HFF-Myc (cell line): ENCODE data around the gene CLCN6.

ENCODE experiments used
- DNase-seq: peaks from one replicate; pipeline ENCODE4 v3.0.0-alpha.2; 2011; ENCODE audit warnings: low read depth; ENCODE audit errors: extremely low read depth
- H3K4me3 ChIP-seq: replicated peaks from 2 replicates; pipeline ENCODE4 v1.5.1; 2011; ENCODE audit warnings: low read depth, mild to moderate bottlenecking, control low read depth, low read length
- TF ChIP-seq, protein P1 (sequence below): IDR thresholded peaks from 2 replicates; pipeline ENCODE4 v1.5.1; 2012; ENCODE audit warnings: mild to moderate bottlenecking, low read depth, low read length, control low read depth; ENCODE audit errors: missing control alignments

The CLCN6 gene

DNA sequence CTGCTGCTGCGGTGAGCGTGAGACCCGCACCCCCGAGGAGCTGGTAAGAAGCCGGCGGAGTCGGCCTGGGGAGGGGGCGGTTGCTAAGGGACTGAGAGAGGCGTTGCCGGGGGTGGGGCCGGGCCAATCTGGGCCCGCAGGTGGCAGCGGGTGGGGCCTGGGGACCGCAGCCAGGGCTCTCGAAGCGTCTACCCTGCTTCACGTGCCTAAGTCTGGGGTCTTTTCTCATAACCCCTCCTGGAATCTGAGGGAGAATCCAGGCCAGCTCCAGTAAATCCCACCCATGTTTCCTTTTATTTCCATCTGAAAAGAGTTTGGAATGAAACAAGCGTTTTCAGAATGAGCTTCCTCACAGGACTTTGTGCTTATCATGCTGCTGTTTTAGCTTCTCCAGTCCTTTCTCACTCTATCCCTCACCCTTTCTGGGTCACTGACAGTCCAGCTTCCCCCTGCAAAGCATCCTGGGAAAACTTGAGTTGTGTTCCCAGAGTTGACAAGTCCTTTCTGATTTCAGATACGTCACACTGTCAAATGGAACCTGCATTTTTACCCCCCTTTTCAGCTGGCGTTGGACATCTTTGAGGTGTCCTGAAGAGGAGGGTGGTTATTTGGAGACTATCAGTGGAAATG, 431 bp downstream of the CLCN6 start:
- TF ChIP-seq, protein P1, sequence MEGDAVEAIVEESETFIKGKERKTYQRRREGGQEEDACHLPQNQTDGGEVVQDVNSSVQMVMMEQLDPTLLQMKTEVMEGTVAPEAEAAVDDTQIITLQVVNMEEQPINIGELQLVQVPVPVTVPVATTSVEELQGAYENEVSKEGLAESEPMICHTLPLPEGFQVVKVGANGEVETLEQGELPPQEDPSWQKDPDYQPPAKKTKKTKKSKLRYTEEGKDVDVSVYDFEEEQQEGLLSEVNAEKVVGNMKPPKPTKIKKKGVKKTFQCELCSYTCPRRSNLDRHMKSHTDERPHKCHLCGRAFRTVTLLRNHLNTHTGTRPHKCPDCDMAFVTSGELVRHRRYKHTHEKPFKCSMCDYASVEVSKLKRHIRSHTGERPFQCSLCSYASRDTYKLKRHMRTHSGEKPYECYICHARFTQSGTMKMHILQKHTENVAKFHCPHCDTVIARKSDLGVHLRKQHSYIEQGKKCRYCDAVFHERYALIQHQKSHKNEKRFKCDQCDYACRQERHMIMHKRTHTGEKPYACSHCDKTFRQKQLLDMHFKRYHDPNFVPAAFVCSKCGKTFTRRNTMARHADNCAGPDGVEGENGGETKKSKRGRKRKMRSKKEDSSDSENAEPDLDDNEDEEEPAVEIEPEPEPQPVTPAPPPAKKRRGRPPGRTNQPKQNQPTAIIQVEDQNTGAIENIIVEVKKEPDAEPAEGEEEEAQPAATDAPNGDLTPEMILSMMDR, result no peak
- DNase-seq, result no peak
- peak overlapping the region; percentile 84 for H3K4me3 ChIP-seq

DNA sequence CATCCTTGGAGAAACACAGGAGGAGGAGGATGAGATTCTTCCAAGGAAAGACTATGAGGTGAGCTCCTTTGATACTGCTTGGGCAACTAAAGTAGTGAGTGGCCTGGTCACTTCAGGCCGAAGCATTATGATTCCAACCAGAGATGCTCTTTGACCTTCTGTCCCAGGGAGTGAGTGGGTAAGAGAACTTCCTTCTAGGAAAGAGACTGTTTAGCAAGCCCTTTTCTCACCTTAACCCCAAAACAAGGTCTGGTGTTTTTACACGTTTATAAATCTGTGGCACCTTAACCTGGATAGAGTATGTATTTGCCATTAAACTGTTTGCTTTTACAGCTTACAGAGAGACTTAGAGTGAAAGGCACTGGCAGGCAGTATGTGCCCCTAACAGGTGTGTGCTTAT, 1.1 kb downstream of the CLCN6 start:
- no peak for DNase-seq
- TF ChIP-seq, protein P1, result no peak
- peak overlapping the region; percentile 84 for H3K4me3 ChIP-seq

- H3K4me3 ChIP-seq, result no peak overlapping the region
- no peak for DNase-seq
- TF ChIP-seq, protein P1, result no peak
Measured at GRCh38 chr1:11813021-11813420, 7.0 kb downstream of the CLCN6 start.

DNA sequence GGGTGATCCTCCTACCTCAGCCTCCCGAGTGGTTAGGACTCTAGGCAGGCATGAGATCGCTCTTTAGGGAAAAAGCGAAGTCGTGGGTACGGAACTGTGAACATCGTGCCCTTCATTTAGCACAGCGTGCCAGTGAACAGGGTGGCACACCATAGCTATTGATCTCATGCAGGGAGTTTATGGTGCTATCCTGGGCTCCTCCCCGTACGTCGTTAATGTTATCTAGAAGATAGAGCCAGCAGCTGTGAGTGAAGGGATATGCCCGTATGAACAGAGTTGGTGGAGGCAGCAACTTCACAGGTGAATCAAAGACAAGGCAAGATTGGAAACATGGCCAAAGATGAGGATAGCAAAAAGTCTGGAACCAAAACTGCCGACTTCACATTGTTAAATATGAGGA, 11.2 kb downstream of the CLCN6 start:
- no peak for DNase-seq
- TF ChIP-seq, protein P1, result no peak

DNA sequence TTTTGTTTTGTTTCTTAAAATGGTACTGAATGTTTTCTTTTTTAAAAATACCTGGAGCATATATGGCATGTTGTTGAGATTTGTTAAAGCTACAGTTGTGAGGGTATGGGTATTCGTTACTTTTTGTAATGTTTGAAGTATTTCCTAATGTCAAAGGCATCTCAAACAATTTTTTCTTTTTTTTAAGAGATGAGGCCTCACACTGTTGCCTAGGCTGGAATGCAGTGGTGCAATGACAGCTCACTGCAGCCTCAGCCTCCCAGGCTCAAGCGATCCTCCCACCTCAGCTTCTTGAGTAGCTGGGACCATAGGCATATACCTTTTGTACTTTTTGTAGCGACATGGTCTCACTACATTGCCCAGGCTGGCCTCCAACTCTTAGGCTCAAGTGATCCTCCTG, 16.1 kb downstream of the CLCN6 start:
- no peak overlapping the region for H3K4me3 ChIP-seq
- TF ChIP-seq, protein P1, result no peak
- DNase-seq, result no peak

More for the DNA sequence above, 11.2 kb downstream of the CLCN6 start:
- H3K4me3 ChIP-seq, result no peak overlapping the region

DNA sequence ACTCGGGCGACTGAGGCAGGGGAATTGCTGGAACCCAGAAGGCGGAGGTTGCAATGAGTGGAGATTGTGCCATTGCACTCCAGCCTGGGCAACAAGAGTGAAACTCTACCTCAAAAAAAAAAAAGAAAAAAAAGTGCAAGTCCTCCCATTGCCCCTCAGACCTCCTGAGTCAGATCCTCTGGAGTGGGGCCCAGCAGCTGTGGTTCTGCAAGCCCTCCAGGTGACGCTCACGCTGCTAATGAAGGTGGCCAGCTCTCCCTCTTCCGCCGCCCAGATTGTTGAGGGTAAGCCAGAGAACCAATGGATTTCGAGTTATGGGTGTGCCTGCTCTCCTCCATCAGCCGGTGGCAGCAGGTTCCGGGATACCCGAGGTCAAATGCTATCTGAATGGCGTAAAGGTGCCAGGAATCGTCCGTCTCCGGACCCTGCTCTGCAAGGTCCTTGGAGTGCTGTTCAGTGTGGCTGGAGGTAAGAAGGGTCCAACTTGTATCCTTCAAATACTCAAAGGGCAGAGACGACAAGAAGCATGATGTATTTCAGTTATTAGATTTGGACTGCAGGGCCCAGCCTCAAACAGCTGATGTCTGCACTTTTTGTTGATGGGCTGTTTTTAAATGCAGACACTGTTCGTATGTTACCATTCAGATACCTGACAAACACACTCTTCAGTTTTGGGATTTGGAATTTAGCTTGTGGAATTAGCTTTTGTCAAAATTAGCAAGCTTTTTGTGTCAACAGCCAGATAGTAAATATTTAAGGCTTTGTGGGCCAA, 17.6 kb downstream of the CLCN6 start:
- no peak for DNase-seq
- TF ChIP-seq, protein P1, result no peak
- no peak overlapping the region for H3K4me3 ChIP-seq
